22Rv1 (cell line): ENCODE results near the gene PARD3B.

ENCODE experiments used
- ZFX ChIP-seq: fragments of 450-650 bp; IDR thresholded peaks from 2 replicates; pipeline ENCODE4 v1.6.1; 2017; ENCODE audit warnings: antibody characterized with exemption, borderline replicate concordance
- TF ChIP-seq, protein P1 (sequence below): fragments of 450-650 bp; IDR thresholded peaks from 2 replicates; pipeline ENCODE4 v1.5.1; 2017; ENCODE audit warnings: mild to moderate bottlenecking

DNA sequence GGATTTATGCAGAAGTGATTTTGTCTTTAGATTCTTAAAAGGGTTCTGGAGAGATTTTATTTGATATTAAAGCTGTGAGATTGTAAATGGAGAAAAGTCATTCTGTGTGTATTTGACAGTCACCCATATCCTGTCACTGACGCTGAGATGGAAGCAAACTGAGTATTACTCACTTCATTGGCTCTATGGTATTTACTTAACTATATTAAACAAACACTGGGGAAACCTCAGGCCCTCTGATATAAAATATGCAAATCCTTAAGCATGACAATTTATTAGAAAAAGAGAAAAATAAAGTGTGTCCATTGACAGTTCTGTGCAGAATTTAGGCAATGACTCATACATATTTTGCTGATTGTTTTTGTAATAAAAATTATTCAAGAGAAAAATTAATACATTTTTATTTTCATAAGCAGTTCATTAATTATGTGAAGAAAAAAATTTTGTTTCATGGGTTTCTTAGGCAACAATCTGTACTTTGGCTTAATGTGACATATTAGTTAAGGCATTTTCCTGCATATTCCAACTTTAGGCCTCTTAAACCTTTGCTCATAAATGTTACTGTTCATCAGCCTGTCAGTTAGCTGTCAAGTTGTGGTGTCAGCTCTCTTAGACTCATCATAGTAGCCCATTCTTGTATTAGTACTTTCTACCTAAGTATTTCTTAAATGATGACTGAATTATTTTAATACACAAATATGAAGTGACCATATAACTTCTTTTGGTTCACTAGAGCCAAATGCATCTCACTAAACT lies 99.9 kb downstream of the PARD3B start:
- TF ChIP-seq, protein P1, sequence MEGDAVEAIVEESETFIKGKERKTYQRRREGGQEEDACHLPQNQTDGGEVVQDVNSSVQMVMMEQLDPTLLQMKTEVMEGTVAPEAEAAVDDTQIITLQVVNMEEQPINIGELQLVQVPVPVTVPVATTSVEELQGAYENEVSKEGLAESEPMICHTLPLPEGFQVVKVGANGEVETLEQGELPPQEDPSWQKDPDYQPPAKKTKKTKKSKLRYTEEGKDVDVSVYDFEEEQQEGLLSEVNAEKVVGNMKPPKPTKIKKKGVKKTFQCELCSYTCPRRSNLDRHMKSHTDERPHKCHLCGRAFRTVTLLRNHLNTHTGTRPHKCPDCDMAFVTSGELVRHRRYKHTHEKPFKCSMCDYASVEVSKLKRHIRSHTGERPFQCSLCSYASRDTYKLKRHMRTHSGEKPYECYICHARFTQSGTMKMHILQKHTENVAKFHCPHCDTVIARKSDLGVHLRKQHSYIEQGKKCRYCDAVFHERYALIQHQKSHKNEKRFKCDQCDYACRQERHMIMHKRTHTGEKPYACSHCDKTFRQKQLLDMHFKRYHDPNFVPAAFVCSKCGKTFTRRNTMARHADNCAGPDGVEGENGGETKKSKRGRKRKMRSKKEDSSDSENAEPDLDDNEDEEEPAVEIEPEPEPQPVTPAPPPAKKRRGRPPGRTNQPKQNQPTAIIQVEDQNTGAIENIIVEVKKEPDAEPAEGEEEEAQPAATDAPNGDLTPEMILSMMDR: no peak
- no peak for TF ChIP-seq ZFX
